AG08395 (cell line): ENCODE results near the gene ACTN1.
"Not testable (repeated sequence)": the region's sequence is repeated elsewhere in the genome, so short reads cannot be mapped to it uniquely, and the experiment has no call there.

Source experiments
- DNase-seq: peaks from one replicate; pipeline ENCODE4 v3.0.0; 2012; ENCODE audit warnings: mixed read lengths, low spot score

The ACTN1 gene

GRCh38 chr14:68863610-68864360 is 115.3 kb downstream of the ACTN1 start:
- no peak for DNase-seq

GRCh38 chr14:68862954-68863594 is 116.0 kb downstream of the ACTN1 start:
- peak; percentile 90 for DNase-seq

- DNase-seq = no peak
Measured at GRCh38 chr14:68860771-68861170, 118.3 kb downstream of the ACTN1 start.

- no peak for DNase-seq
Measured at GRCh38 chr14:68857516-68858070, 121.5 kb downstream of the ACTN1 start.

- DNase-seq = no peak
Measured at GRCh38 chr14:68856572-68856971, 122.5 kb downstream of the ACTN1 start.

GRCh38 chr14:68854421-68854820 is 124.7 kb downstream of the ACTN1 start:
- DNase-seq = no peak

- no peak for DNase-seq
Measured at GRCh38 chr14:68853749-68854148, 125.4 kb downstream of the ACTN1 start.

- DNase-seq = not testable (repeated sequence)
Measured at GRCh38 chr14:68852493-68852892, 126.6 kb downstream of the ACTN1 start.

- DNase-seq = no peak
Measured at GRCh38 chr14:68851078-68851477, 128.0 kb downstream of the ACTN1 start.

- DNase-seq = no peak
Measured at GRCh38 chr14:68849416-68849815, 129.7 kb downstream of the ACTN1 start.

- DNase-seq = no peak
Measured at GRCh38 chr14:68848253-68848652, 130.8 kb downstream of the ACTN1 start.

GRCh38 chr14:68847640-68848039 is 131.5 kb downstream of the ACTN1 start:
- DNase-seq = not testable (repeated sequence)

- no peak for DNase-seq
Measured at GRCh38 chr14:68846466-68846865, 132.6 kb downstream of the ACTN1 start.

GRCh38 chr14:68844210-68844545 is 134.9 kb downstream of the ACTN1 start:
- DNase-seq = no peak

- DNase-seq = peak; percentile 85
Measured at GRCh38 chr14:68843471-68844209, 135.5 kb downstream of the ACTN1 start.

GRCh38 chr14:68842298-68842697 is 136.8 kb downstream of the ACTN1 start:
- DNase-seq = peak; percentile 0

GRCh38 chr14:68841016-68841809 is 137.9 kb downstream of the ACTN1 start:
- peak; percentile 7 for DNase-seq

GRCh38 chr14:68840454-68840853 is 138.6 kb downstream of the ACTN1 start:
- DNase-seq = no peak

GRCh38 chr14:68836082-68836481 is 143.0 kb downstream of the ACTN1 start:
- no peak for DNase-seq

GRCh38 chr14:68834816-68835215 is 144.3 kb downstream of the ACTN1 start:
- DNase-seq = no peak

- no peak for DNase-seq
Measured at GRCh38 chr14:68828698-68829097, 150.4 kb downstream of the ACTN1 start.

- no peak for DNase-seq
Measured at GRCh38 chr14:68825729-68826128, 153.4 kb downstream of the ACTN1 start.
